Endothelial cell of umbilical vein (primary cell): ENCODE results near the gene SCUBE3. TPM values are rescaled to one million over a fixed set of nuclear protein-coding genes. Genes with fewer than 3 reads are reported as not detected.

ENCODE experiments used
- BruUV-seq: library from RNA; stranded (reverse); fragments of 400-500 nt; replicated peaks from 2 replicates; lab custom pipeline; 2021; lab: Mats Ljungman, UMichigan
- CTCF ChIA-PET: fragments of 300-600, 350-600 bp; sonication (Branson Sonifier 250); formaldehyde crosslinking; loops from one replicate; lab custom pipeline; 2021; ENCODE audit warnings: antibody characterized with exemption, inconsistent platforms; lab: Charles Lee
- POLR2A ChIA-PET: fragments of 300-600, 350-600 bp; sonication (Branson Sonifier 250); formaldehyde crosslinking; loops from one replicate; lab custom pipeline; 2021; ENCODE audit warnings: antibody characterized with exemption, inconsistent platforms; lab: Charles Lee
- DNase-seq: peaks from one replicate; pipeline ENCODE4 v3.0.0-alpha.2; 2011; ENCODE audit warnings: low read depth, low spot score
- FAIRE-seq: peaks from 2 replicates; lab custom pipeline; 2011; peaks lifted over from hg19 to GRCh38; lab: Jason Lieb, UNC
- H2AFZ ChIP-seq: 2 replicates; pipeline ENCODE4 v1.6.0; 2012; ENCODE audit warnings: low read depth, low read length, control low read depth, inconsistent platforms
- H3K27ac ChIP-seq: 2 replicates; pipeline ENCODE4 v1.5.1; 2011; ENCODE audit warnings: low read depth, mild to moderate bottlenecking, control low read depth, low read length, moderate library complexity; ENCODE audit not compliant: insufficient read depth
- H3K27me3 ChIP-seq, 2 experiments: 2 replicates each; pipeline versions ENCODE4 v1.6.0 to v1.6.1; 2011; ENCODE audit warnings: low read length in 2 of 2, mixed read lengths in 1 of 2; ENCODE audit not compliant: control insufficient read depth in 2 of 2, insufficient read depth in 2 of 2
- H3K36me3 ChIP-seq, 2 experiments: 2 replicates in 1 of 2; 3 replicates in 1 of 2; pipeline ENCODE4 v1.5.1; 2011; ENCODE audit warnings: low read length in 2 of 2, mild to moderate bottlenecking in 1 of 2, moderate library complexity in 1 of 2; ENCODE audit not compliant: control insufficient read depth in 2 of 2, insufficient read depth in 2 of 2; ENCODE audit errors: extremely low read depth in 1 of 2
- H3K4me1 ChIP-seq: 3 replicates; pipeline ENCODE4 v1.5.1; 2011; ENCODE audit warnings: mild to moderate bottlenecking, low read length; ENCODE audit not compliant: control insufficient read depth, insufficient read depth; ENCODE audit errors: extremely low read depth
- H3K4me2 ChIP-seq: 2 replicates; pipeline ENCODE4 v1.6.1; 2011; ENCODE audit warnings: low read length, control low read depth, mixed read lengths; ENCODE audit not compliant: insufficient read depth
- H3K4me3 ChIP-seq, 3 experiments: fragments of 200-600 bp in 1 of 3; sonication (generic), shearing (Covaris generic) in 1 of 3; replicated peaks in 1 of 3; 2 replicates each; pipeline ENCODE4 v1.5.1; 2011 to 2016; ENCODE audit warnings: control low read depth in 3 of 3, low read length in 3 of 3, mild to moderate bottlenecking in 2 of 3, inconsistent platforms in 1 of 3, low read depth in 1 of 3, moderate library complexity in 1 of 3; ENCODE audit not compliant: insufficient read depth in 1 of 3
- H3K79me2 ChIP-seq: 2 replicates; pipeline ENCODE4 v1.6.0; 2012; ENCODE audit warnings: low read length, inconsistent platforms; ENCODE audit not compliant: control insufficient read depth, insufficient read depth
- H3K9ac ChIP-seq: replicated peaks from 2 replicates; pipeline ENCODE3; 2011; ENCODE audit warnings: low read length, control low read depth; ENCODE audit not compliant: insufficient read depth; ENCODE audit errors: extremely low read depth
- H3K9me1 ChIP-seq: replicated peaks from 3 replicates; pipeline ENCODE4 v1.6.0; 2011; ENCODE audit warnings: mild to moderate bottlenecking, low read length; ENCODE audit not compliant: control insufficient read depth, insufficient read depth; ENCODE audit errors: extremely low read depth
- H3K9me3 ChIP-seq: replicated peaks from 2 replicates; pipeline ENCODE4 v1.5.1; 2012; ENCODE audit warnings: low read length, inconsistent platforms; ENCODE audit not compliant: control insufficient read depth, insufficient read depth
- H4K20me1 ChIP-seq: replicated peaks from 2 replicates; pipeline ENCODE3; 2011; ENCODE audit warnings: mild to moderate bottlenecking, low read length; ENCODE audit not compliant: control insufficient read depth, insufficient read depth; ENCODE audit errors: extremely low read depth
- EZH2 ChIP-seq: IDR thresholded peaks from 2 replicates; pipeline ENCODE4 v1.6.1; 2012; ENCODE audit warnings: borderline replicate concordance, low read depth, mild to moderate bottlenecking, moderate library complexity, low read length, inconsistent platforms; ENCODE audit not compliant: severe bottlenecking
- FOS ChIP-seq: IDR thresholded peaks from 2 replicates; pipeline ENCODE4 v1.6.1; 2011; ENCODE audit warnings: mild to moderate bottlenecking, low read length, moderate library complexity, borderline replicate concordance; ENCODE audit not compliant: insufficient read depth
- GATA2 ChIP-seq: IDR thresholded peaks from 2 replicates; pipeline ENCODE4 v1.7.0; 2011; ENCODE audit warnings: low read depth, mild to moderate bottlenecking, moderate library complexity, mixed read lengths, low read length; ENCODE audit not compliant: insufficient read length, insufficient read depth
- JUN ChIP-seq: IDR thresholded peaks from 2 replicates; pipeline ENCODE4 v1.6.1; 2011; ENCODE audit warnings: borderline replicate concordance, low read depth; ENCODE audit not compliant: insufficient read length, insufficient read depth
- MYC ChIP-seq: IDR thresholded peaks from one replicate; pipeline ENCODE4 v1.6.1; 2011; ENCODE audit warnings: mild to moderate bottlenecking, low read depth, low read length
- POLR2A ChIP-seq: IDR thresholded peaks from 2 replicates; pipeline ENCODE4 v1.6.1; 2012; ENCODE audit warnings: low read depth, mild to moderate bottlenecking, control low read depth, low read length
- POLR2AphosphoS5 ChIP-seq: IDR thresholded peaks from 2 replicates; pipeline ENCODE4 v1.6.1; 2012; ENCODE audit warnings: low read depth, mild to moderate bottlenecking, control low read depth, low read length, moderate library complexity; ENCODE audit not compliant: insufficient read depth
- dilution Hi-C: fragments of 300-500 bp; cut with MboI; formaldehyde crosslinking; loops from one replicate; pipeline ENCODE4 v1.15.0; 2019; ENCODE audit warnings: low sequenced_read_pairs; ENCODE audit not compliant: extremely low pct_ligation_motif_present
- intact Hi-C: fragments of 100-400 bp; cut with micrococcal nuclease; formaldehyde crosslinking; loops from one replicate; pipeline ENCODE4 v1.10.0; 2022
- polyA plus RNA-seq, 4 experiments: library from polyadenylated mRNA; depleted of rRNA in 3 of 4; stranded (reverse) in 3 of 4; unstranded in 1 of 4; fragments of >200 nt; gene quantifications; 2 replicates each; pipeline versions ENCODE4 v1.2.1 to v1.2.3, GENCODE V29; 2011 to 2012; ENCODE audit warnings: missing spikeins in 1 of 4
- total RNA-seq: library from RNA; stranded (reverse); gene quantifications from 2 replicates; pipeline ENCODE4 v1.2.3, GENCODE V29; 2021
- TF ChIP-seq, protein P1 (sequence below), 2 donors: IDR thresholded peaks; 1 replicate in 1 of 2; 2 replicates in 1 of 2; pipeline ENCODE4 v1.5.1; 2011; ENCODE audit warnings: low read length in 2 of 2, mild to moderate bottlenecking in 2 of 2, moderate library complexity in 2 of 2, control low read depth in 1 of 2, inconsistent platforms in 1 of 2, low read depth in 1 of 2; ENCODE audit not compliant: insufficient read depth in 1 of 2; ENCODE audit errors: extremely low read depth in 1 of 2
- TF ChIP-seq, protein P2 (sequence below): IDR thresholded peaks from 2 replicates; pipeline ENCODE4 v1.6.1; 2011; ENCODE audit not compliant: insufficient read depth, insufficient read length

The SCUBE3 gene
- total and polyA plus RNA-seq, 2 donors (not counting 3 experiments of a cell fraction or from before 2014, with no cell fraction given) = 1.1 to 1.5 TPM

DNA sequence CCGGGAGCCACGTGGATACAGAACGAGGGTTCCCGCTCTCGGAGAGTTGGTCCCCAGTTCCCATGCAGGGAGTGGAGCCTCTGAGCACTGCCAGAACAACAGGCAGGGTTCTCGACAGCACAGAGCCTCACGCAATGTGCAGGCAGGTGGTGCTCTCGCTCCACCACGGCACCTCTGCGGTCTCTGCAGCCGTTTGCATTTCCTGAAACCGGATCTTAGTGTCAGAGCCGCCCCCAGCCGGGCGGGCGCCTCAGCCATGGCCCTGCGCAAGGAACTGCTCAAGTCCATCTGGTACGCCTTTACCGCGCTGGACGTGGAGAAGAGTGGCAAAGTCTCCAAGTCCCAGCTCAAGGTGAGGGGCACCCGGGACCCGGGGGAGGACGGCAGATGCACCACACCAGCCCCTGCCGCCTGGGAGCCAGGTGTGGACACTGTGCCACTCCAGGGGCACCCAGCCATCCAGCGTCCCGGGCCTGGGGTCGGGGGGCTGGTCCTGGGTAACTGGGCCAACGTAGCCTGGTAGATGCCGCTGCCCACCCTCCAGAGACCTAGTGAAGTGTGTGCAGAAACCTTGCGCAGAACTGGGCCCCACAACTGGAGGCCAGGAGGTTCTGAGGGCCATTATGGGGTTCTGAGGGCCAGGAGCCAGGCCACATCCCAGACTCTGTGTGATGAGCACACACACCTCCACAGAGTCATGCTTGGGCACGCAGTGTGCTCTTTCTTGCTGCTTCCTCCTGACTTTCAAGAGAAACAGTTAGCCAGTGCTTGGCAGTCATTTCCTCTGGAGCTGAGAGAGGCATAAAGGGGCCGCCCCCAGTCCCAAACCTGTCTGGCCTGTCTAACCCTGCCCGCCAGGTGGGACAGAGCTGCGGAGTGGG, 84.1 kb downstream of the SCUBE3 start, which contains the start of gene DEF6:
Gene DEF6 (plus strand): TSS at position 218 of the 881 bp plus-strand sequence. CDS start 39 bp downstream, at position 257.
- DNase-seq (peak; percentile 80), FAIRE-seq (peak; percentile 97)
- Histone ChIP-seq H4K20me1 (no peaks in the 10 kb centered on the region), H3K36me3 (peaks cover 5 to 14% of the 10 kb centered on the region in 2 experiments), H3K4me2 (peak within 1 kb of the TSS; percentile 14), H3K79me2 (no peaks in the 10 kb centered on the region), H3K4me3 (no peak within 1 kb of the TSS), H3K9me3 (no peaks in the 10 kb centered on the region), H2AFZ (peak within 1 kb of the TSS; percentile 83), H3K27ac (peak within 1 kb of the TSS; percentile 27), H3K9ac (peak within 1 kb of the TSS; percentile 34), H3K4me1 (peaks cover 14% of the 10 kb centered on the region), H3K9me1 (no peaks in the 10 kb centered on the region), H3K27me3 (no peaks in the 10 kb centered on the region)
- dilution Hi-C loops = no loop called here
- CTCF ChIA-PET = interaction anchor here (1.0 to 3.8 kb wide), 16 partner anchors 9 to 440 kb away, joined by 3 to 67 read pairs (median 5); partner anchors contain the start of genes ARMC12, PPARD and RPL10A
- intact Hi-C loops = loop anchor here (1.0 to 10.0 kb wide), 7 partner anchors 21 to 437 kb away; partner anchors contain the start of genes ARMC12, PPARD and RPL10A
- no TSS peak for BruUV-seq
- POLR2A ChIA-PET = no interaction called here
- TF ChIP-seq POLR2A = no peak
- no peak for TF ChIP-seq EZH2
- no peak for TF ChIP-seq JUN
- TF ChIP-seq MYC = no peak
- TF ChIP-seq, protein P1, sequence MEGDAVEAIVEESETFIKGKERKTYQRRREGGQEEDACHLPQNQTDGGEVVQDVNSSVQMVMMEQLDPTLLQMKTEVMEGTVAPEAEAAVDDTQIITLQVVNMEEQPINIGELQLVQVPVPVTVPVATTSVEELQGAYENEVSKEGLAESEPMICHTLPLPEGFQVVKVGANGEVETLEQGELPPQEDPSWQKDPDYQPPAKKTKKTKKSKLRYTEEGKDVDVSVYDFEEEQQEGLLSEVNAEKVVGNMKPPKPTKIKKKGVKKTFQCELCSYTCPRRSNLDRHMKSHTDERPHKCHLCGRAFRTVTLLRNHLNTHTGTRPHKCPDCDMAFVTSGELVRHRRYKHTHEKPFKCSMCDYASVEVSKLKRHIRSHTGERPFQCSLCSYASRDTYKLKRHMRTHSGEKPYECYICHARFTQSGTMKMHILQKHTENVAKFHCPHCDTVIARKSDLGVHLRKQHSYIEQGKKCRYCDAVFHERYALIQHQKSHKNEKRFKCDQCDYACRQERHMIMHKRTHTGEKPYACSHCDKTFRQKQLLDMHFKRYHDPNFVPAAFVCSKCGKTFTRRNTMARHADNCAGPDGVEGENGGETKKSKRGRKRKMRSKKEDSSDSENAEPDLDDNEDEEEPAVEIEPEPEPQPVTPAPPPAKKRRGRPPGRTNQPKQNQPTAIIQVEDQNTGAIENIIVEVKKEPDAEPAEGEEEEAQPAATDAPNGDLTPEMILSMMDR (IDR thresholded peaks at IDR 0.05; ENCODE audit: extremely low read depth in 1 of 2, insufficient read depth in 1 of 2, low read depth in 1 of 2, low read length in 2 of 2) = peak; percentile 74 to 82
- no peak for TF ChIP-seq FOS
- peak; percentile 61 for TF ChIP-seq POLR2AphosphoS5
- TF ChIP-seq, protein P2, sequence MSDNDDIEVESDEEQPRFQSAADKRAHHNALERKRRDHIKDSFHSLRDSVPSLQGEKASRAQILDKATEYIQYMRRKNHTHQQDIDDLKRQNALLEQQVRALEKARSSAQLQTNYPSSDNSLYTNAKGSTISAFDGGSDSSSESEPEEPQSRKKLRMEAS = peak; percentile 7
- no peak for TF ChIP-seq GATA2
